ENCODE data around the gene ZNF502. TPM values are rescaled to one million over a fixed set of nuclear protein-coding genes. Genes with fewer than 3 reads are reported as not detected.

ZNF502 gene
- total and polyA plus RNA-seq, 2 of the 8 experiments (the other 6 are each of a cell fraction or from before 2014, with no cell fraction given) = 1.5 to 3.8 TPM

- H4K5ac ChIP-seq (ENCODE audit: insufficient read length, low read depth, low read length) = no peak overlapping the region
- H2AFZ ChIP-seq (ENCODE audit: low read length) = peak overlapping the region; percentile 57; the same call in 1 of the 2 replicates
- no peaks in the 10 kb centered on the region for H4K20me1 ChIP-seq (replicated peaks in 1 of 2; ENCODE audit: control insufficient read depth in 1 of 2, insufficient read depth in 2 of 2, low read length in 2 of 2)
- H2AK5ac ChIP-seq (ENCODE audit: low read depth, low read length) = no peak overlapping the region
- no peak overlapping the region; the same call in 1 of the 2 replicates for H2BK12ac ChIP-seq (ENCODE audit: low read depth, low read length)
- H3K4me3 ChIP-seq (ENCODE audit: extremely low read depth in 1 of 4, insufficient read depth in 2 of 4, low read depth in 3 of 4, low read length in 4 of 4) = peak overlapping the region; percentile 89 to 97 (median 92)
- H3K27me3 ChIP-seq (replicated peaks in 1 of 4; ENCODE audit: control insufficient read depth in 3 of 4, extremely low read depth in 1 of 4, insufficient read depth in 3 of 4, low read length in 3 of 4) = no peaks in the 10 kb centered on the region
- peaks cover 2 to 25% (median 12%) of the 10 kb centered on the region in 4 experiments for H3K36me3 ChIP-seq (ENCODE audit: control insufficient read depth in 2 of 4, insufficient read depth in 4 of 4, low read length in 3 of 4)
- CTCF ChIA-PET (ENCODE audit: partially characterized antibody) = interaction anchor here (0.7 to 1.2 kb wide), 2 partner anchors 196 to 670 kb away, joined by 4 read pairs; no protein-coding TSS in a partner anchor
- H2BK5ac ChIP-seq (ENCODE audit: low read depth, low read length) = peak overlapping the region; percentile 45
- POLR2A ChIA-PET (ENCODE audit: partially characterized antibody) = interaction anchor here (0.7 to 4.1 kb wide), 26 partner anchors 24 to 422 kb away, joined by 3 to 37 read pairs (median 4); partner anchors contain the start of genes TCAIM, ZNF197, ZNF35 and ZNF501
- peak overlapping the region; percentile 68 to 72 for H3K4me2 ChIP-seq (ENCODE audit: insufficient read depth in 1 of 2, low read depth in 2 of 2, low read length in 2 of 2)
- H2BK15ac ChIP-seq (ENCODE audit: low read length) = no peak overlapping the region
- 8% methylated on average over 15 of the region's 15 CpGs; no CpG with 5 or more reads in 1 of the 2 experiments for whole genome bisulfite sequencing, 2 experiments (ENCODE audit: extremely low coverage in 1 of 2, insufficient coverage in 1 of 2, insufficient read length in 1 of 2, insufficient replicate concordance in 2 of 2, low coverage in 1 of 2, low lambda C conversion rate in 2 of 2, missing lambda C conversion rate in 1 of 2)
- no peak overlapping the region for H2BK120ac ChIP-seq (replicated peaks; ENCODE audit: low read depth, low read length)
- peaks cover 3% of the 10 kb centered on the region; the same call in 1 of the 2 replicates for H3K79me1 ChIP-seq (ENCODE audit: low read depth, low read length)
- H3K9ac ChIP-seq (replicated peaks in 1 of 4; ENCODE audit: extremely low read depth in 1 of 4, low read depth in 3 of 4, low read length in 3 of 4) = peak overlapping the region; percentile 64 to 94 (median 93)
- H3K4ac ChIP-seq (replicated peaks; ENCODE audit: insufficient read length, low read depth, low read length) = peak overlapping the region; percentile 59
- TF ChIP-seq GABPA (IDR thresholded peaks at IDR 0.05; ENCODE audit: borderline replicate concordance, insufficient read depth, low read length) = no peak
- no peak for FAIRE-seq
- H3K23ac ChIP-seq (ENCODE audit: insufficient read length) = no peak overlapping the region
- no peak overlapping the region for H3K14ac ChIP-seq (ENCODE audit: insufficient read length)
- H3K23me2 ChIP-seq (ENCODE audit: low read depth, low read length) = peaks cover 2% of the 10 kb centered on the region; the same call in 1 of the 2 replicates
- peaks cover 0 to 1% of the 10 kb centered on the region in 2 experiments; a peak in 2 of 4 replicates for H3K9me3 ChIP-seq (ENCODE audit: insufficient read depth in 2 of 2, low read depth in 1 of 2, low read length in 1 of 2)
- no peak overlapping the region for H3K18ac ChIP-seq (ENCODE audit: extremely low read depth, low read length)
- peak in 1 of 2 experiments; percentile 44 for DNase-seq (ENCODE audit: low read depth in 1 of 2, low spot score in 2 of 2)
- H3K79me2 ChIP-seq (ENCODE audit: control insufficient read depth in 1 of 2, insufficient read depth in 2 of 2, low read length in 2 of 2) = peaks cover 4 to 75% of the 10 kb centered on the region in 2 experiments; a peak in 3 of 4 replicates
- peak overlapping the region; percentile 98 for H4K8ac ChIP-seq (ENCODE audit: extremely low read depth, insufficient read depth, low read length)
- H2BK20ac ChIP-seq (ENCODE audit: low read length) = no peak overlapping the region
- H3K27ac ChIP-seq (ENCODE audit: low read depth, low read length) = peak overlapping the region; percentile 69
- peak overlapping the region; percentile 34 for H4K91ac ChIP-seq (replicated peaks; ENCODE audit: insufficient read length, low read length)
- H3K4me1 ChIP-seq (replicated peaks in 1 of 4; ENCODE audit: control insufficient read depth in 3 of 4, insufficient read depth in 4 of 4, low read length in 3 of 4) = no peaks in the 10 kb centered on the region; a peak in 1 of 7 replicates
- H3K56ac ChIP-seq (replicated peaks; ENCODE audit: insufficient read length, low read depth, low read length) = no peak overlapping the region
These were observed 48.6 kb downstream of the ZNF502 start for GRCh38 chr3:44761101-44761423.

Data from H1 (cell line).